Suprapubic skin (tissue), 4 donors: ENCODE results near the gene SCN2A. TPM values are rescaled to one million over a fixed set of nuclear protein-coding genes. Genes with fewer than 3 reads are reported as not detected.

Source experiments
- DNase-seq, 2 donors: peaks; one replicate each; pipeline ENCODE4 v3.0.0-alpha.2; 2019; ENCODE audit warnings: low spot score in 2 of 2
- H3K27ac ChIP-seq: fragments of 200-600 bp; sonication (generic); one replicate; pipeline ENCODE4 v1.5.1; 2019
- H3K27me3 ChIP-seq: fragments of 200-600 bp; sonication (generic); one replicate; pipeline ENCODE4 v1.5.1; 2019
- H3K36me3 ChIP-seq: fragments of 200-600 bp; sonication (generic); one replicate; pipeline ENCODE4 v1.5.1; 2019
- H3K4me1 ChIP-seq: fragments of 200-600 bp; sonication (generic); one replicate; pipeline ENCODE4 v1.5.1; 2019
- H3K4me3 ChIP-seq: fragments of 200-600 bp; sonication (generic); one replicate; pipeline ENCODE4 v1.5.1; 2019; ENCODE audit warnings: mild to moderate bottlenecking
- H3K9me3 ChIP-seq: fragments of 200-600 bp; sonication (generic); one replicate; pipeline ENCODE4 v1.5.1; 2019
- CTCF ChIP-seq, 2 donors: fragments of 200-600 bp in 1 of 2; fragments of 450-650 bp in 1 of 2; sonication (generic) in 1 of 2; IDR thresholded peaks; one replicate each; pipeline ENCODE4 v1.5.1; 2016 to 2019; ENCODE audit warnings: antibody characterized with exemption in 2 of 2, mild to moderate bottlenecking in 1 of 2, moderate library complexity in 1 of 2
- EP300 ChIP-seq: sonication (generic); formaldehyde crosslinking; IDR thresholded peaks from one replicate; pipeline ENCODE4 v1.6.1; 2017; ENCODE audit warnings: antibody characterized with exemption
- POLR2A ChIP-seq, 2 donors: fragments of 450-650 bp; IDR thresholded peaks; one replicate each; pipeline ENCODE4 v1.6.1; 2017; ENCODE audit warnings: antibody characterized with exemption in 2 of 2, mild to moderate bottlenecking in 2 of 2, moderate library complexity in 2 of 2
- POLR2AphosphoS5 ChIP-seq, 3 donors: sonication (generic); formaldehyde crosslinking; IDR thresholded peaks; one replicate each; pipeline ENCODE4 v1.6.1; 2017; ENCODE audit warnings: antibody characterized with exemption in 3 of 3
- WGBS: methylation state at CpG from one replicate; pipeline ENCODE4 v1.1.5; 2018; 5-methylcytosine and 5-hydroxymethylcytosine counted together
- total RNA-seq, 4 donors: library from RNA; depleted of rRNA; stranded (reverse); fragments of >200 nt; gene quantifications; one replicate each; pipeline ENCODE4 v1.1.0, GENCODE V29; 2016

Gene SCN2A
- total RNA-seq, 4 donors from 2014 or later: 0.08 to 1.1 (median 0.20) TPM

GRCh38 chr2:165432234-165432966, 193.2 kb downstream of the SCN2A start:
- no peaks in the 10 kb centered on the region for H3K4me1 ChIP-seq
- H3K27ac ChIP-seq: no peak overlapping the region
- H3K27me3 ChIP-seq: no peaks in the 10 kb centered on the region
- no peaks in the 10 kb centered on the region for H3K9me3 ChIP-seq
- no peak overlapping the region for H3K4me3 ChIP-seq
- TF ChIP-seq CTCF (IDR thresholded peaks at IDR 0.05) (no peak), POLR2AphosphoS5 (IDR thresholded peaks at IDR 0.05) (no peak)
- no peaks in the 10 kb centered on the region for H3K36me3 ChIP-seq
- DNase-seq: no peak

DNA sequence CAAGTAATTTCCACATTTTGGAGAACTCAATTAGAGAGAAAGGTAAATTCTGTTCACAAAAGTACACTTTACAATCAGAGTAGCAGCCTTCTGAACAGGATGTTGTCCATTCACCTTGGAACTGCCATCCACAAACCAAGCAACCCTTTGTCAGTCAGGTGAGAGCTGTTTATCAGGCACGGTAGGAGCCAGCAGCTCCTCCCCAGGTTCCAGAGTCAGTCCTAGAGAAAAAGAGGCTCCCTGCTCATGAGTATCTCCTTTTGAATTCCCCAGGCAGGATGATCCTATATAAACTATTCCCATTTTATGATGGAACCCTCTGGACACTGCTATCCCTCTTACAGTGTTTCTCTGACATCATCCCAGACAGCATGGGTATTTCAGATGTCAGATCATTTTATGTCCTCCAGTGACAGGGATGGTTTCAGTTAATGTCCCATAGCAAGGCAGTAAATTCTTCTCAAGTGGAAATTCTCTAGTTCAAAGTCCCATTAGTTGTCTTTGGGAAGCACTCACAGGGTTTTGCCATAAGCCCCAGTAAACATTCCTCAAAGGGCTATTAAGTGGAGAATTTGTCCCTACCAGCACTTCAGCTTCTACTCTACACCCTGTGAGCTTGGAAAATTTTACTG, 195.8 kb downstream of the SCN2A start:
- H3K4me1 ChIP-seq: no peaks in the 10 kb centered on the region
- no peak for DNase-seq
- TF ChIP-seq EP300: no peak
- no peak for TF ChIP-seq CTCF (IDR thresholded peaks at IDR 0.05)
- no peak for TF ChIP-seq POLR2A (IDR thresholded peaks at IDR 0.05)
- no peak for TF ChIP-seq POLR2AphosphoS5 (IDR thresholded peaks at IDR 0.05)
- H3K36me3 ChIP-seq: no peaks in the 10 kb centered on the region
- no peak overlapping the region for H3K27ac ChIP-seq
- 82% methylated on average over 1 of the region's 1 CpG for WGBS
- H3K4me3 ChIP-seq: no peak overlapping the region
- no peaks in the 10 kb centered on the region for H3K9me3 ChIP-seq
- no peaks in the 10 kb centered on the region for H3K27me3 ChIP-seq

GRCh38 chr2:165435611-165436010, 196.4 kb downstream of the SCN2A start:
- no peaks in the 10 kb centered on the region for H3K36me3 ChIP-seq
- no peak for DNase-seq
- no peaks in the 10 kb centered on the region for H3K4me1 ChIP-seq
- no peak overlapping the region for H3K27ac ChIP-seq
- no peaks in the 10 kb centered on the region for H3K9me3 ChIP-seq
- no peaks in the 10 kb centered on the region for H3K27me3 ChIP-seq
- TF ChIP-seq CTCF (IDR thresholded peaks at IDR 0.05) (no peak), POLR2A (IDR thresholded peaks at IDR 0.05) (no peak), EP300 (no peak), POLR2AphosphoS5 (IDR thresholded peaks at IDR 0.05) (no peak)
- no peak overlapping the region for H3K4me3 ChIP-seq
- 73% methylated on average over 1 of the region's 1 CpG for WGBS

DNA sequence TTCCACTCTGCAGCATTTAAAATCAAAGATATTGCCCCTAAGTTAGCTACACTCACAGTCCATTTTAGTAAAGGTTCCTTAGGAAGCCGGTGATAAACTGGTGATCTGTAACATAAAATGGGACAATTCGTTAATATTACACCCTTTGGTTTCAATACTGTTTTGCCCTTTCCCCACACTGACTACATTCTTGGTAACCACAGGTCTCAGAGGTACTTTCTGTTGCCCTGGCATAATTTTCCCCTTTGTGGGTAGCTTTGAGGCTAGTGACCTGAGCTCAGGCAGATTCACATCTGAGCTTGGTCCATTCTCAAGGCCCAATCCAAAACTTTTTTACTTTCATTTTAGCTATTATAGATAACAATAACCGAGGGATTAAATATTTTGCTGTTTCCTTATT, 197.3 kb downstream of the SCN2A start:
- 92% methylated on average over 3 of the region's 3 CpGs for WGBS
- no peak for DNase-seq
- H3K27me3 ChIP-seq: no peaks in the 10 kb centered on the region
- no peak overlapping the region for H3K27ac ChIP-seq
- no peak for TF ChIP-seq EP300
- TF ChIP-seq POLR2A (IDR thresholded peaks at IDR 0.05): no peak
- TF ChIP-seq POLR2AphosphoS5 (IDR thresholded peaks at IDR 0.05): no peak
- TF ChIP-seq CTCF (IDR thresholded peaks at IDR 0.05): no peak
- no peak overlapping the region for H3K4me3 ChIP-seq
- H3K9me3 ChIP-seq: no peaks in the 10 kb centered on the region
- no peaks in the 10 kb centered on the region for H3K4me1 ChIP-seq
- H3K36me3 ChIP-seq: no peaks in the 10 kb centered on the region

DNA sequence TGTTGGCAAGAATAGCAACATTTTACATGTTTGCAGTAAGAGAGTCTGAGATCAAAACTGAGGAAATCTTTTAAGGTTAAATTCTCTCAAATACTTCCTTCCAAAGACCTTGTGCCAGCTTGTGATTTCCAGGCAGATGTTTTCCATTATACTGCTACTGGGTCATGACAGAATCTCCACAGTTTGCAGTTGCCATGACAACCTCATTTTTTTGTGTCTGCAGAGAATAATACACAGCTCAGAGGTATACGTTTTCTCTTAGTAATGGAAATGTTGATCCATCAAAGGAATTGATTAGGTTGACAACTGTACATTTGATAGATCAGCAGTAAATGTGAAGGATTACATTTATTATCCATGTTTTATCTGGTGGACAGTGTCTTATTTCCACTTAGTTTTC, 201.2 kb downstream of the SCN2A start:
- DNase-seq: no peak
- Histone ChIP-seq H3K4me3 (no peak overlapping the region), H3K4me1 (no peaks in the 10 kb centered on the region), H3K36me3 (no peaks in the 10 kb centered on the region), H3K27ac (no peak overlapping the region), H3K27me3 (no peaks in the 10 kb centered on the region), H3K9me3 (no peaks in the 10 kb centered on the region)
- TF ChIP-seq CTCF (IDR thresholded peaks at IDR 0.05): no peak
- no peak for TF ChIP-seq POLR2AphosphoS5 (IDR thresholded peaks at IDR 0.05)
- no peak for TF ChIP-seq EP300
- TF ChIP-seq POLR2A (IDR thresholded peaks at IDR 0.05): no peak
- WGBS: 9% methylated on average over 1 of the region's 1 CpG
